Left kidney (tissue), 8 donors: Measurements from ENCODE around the gene OPN1MW3. TPM values are rescaled to one million over a fixed set of nuclear protein-coding genes. Genes with fewer than 3 reads are reported as not detected.
"Not testable (repeated sequence)": the region's sequence is repeated elsewhere in the genome, so short reads cannot be mapped to it uniquely, and the experiment has no call there.

Experiments used
- DNase-seq: peaks from one replicate; pipeline ENCODE4 v3.0.0-alpha.2; 2013
- long read RNA-seq, 8 donors: transcript quantifications; one replicate each; lab custom pipeline, GENCODE V29; 2026
- polyA plus RNA-seq: library from polyadenylated mRNA; unstranded; fragments of 120-200 nt; gene quantifications from one replicate; pipeline ENCODE4 v1.2.1, GENCODE V29; 2013; ENCODE audit not compliant: insufficient read length

OPN1MW3 gene
- polyA plus RNA-seq: not detected
- long read RNA-seq, donor 1: 0 reads
- long read RNA-seq, donor 2: 0 reads
- long read RNA-seq, donor 3: 0 reads
- long read RNA-seq, donor 4: 0 reads
- long read RNA-seq, donor 5: 0 reads
- long read RNA-seq, donor 6: 0 reads
- long read RNA-seq, donor 7: 0 reads
- long read RNA-seq, donor 8: 0 reads

GRCh38 chrX:154257282-154257681 lies at the start of gene OPN1MW3:
OPN1MW3 (plus strand) TSS chrX:154257582; CDS start chrX:154257620, 38 bp downstream.
- not testable (repeated sequence) for DNase-seq

- not testable (repeated sequence) for DNase-seq
Measured at GRCh38 chrX:154209670-154210418, 47.5 kb upstream of the OPN1MW3 start.

GRCh38 chrX:154211057-154211456 lies 46.3 kb upstream of the OPN1MW3 start:
- not testable (repeated sequence) for DNase-seq

- not testable (repeated sequence) for DNase-seq
Measured at GRCh38 chrX:154211499-154211898, 45.9 kb upstream of the OPN1MW3 start.

- not testable (repeated sequence) for DNase-seq
Measured at GRCh38 chrX:154219456-154219855, 37.9 kb upstream of the OPN1MW3 start, which contains the start of gene OPN1MW2. OPN1MW2 (plus strand) TSS chrX:154219756; CDS start chrX:154219816, 60 bp downstream.

- not testable (repeated sequence) for DNase-seq
Measured at GRCh38 chrX:154225292-154225691, 32.1 kb upstream of the OPN1MW3 start.

GRCh38 chrX:154226706-154227105 lies 30.7 kb upstream of the OPN1MW3 start:
- not testable (repeated sequence) for DNase-seq

- not testable (repeated sequence) for DNase-seq
Measured at GRCh38 chrX:154231443-154231842, 25.9 kb upstream of the OPN1MW3 start.

GRCh38 chrX:154233620-154234019 lies 23.8 kb upstream of the OPN1MW3 start:
- not testable (repeated sequence) for DNase-seq

GRCh38 chrX:154238939-154239559 lies 18.3 kb upstream of the OPN1MW3 start:
- DNase-seq: not testable (repeated sequence)

- not testable (repeated sequence) for DNase-seq
Measured at GRCh38 chrX:154239982-154240503, 17.3 kb upstream of the OPN1MW3 start.

- not testable (repeated sequence) for DNase-seq
Measured at GRCh38 chrX:154247377-154248045, 9.9 kb upstream of the OPN1MW3 start.

- DNase-seq: not testable (repeated sequence)
Measured at GRCh38 chrX:154248076-154248475, 9.3 kb upstream of the OPN1MW3 start.

GRCh38 chrX:154258711-154259110 lies 1.3 kb downstream of the OPN1MW3 start:
- DNase-seq: not testable (repeated sequence)

- DNase-seq: not testable (repeated sequence)
Measured at GRCh38 chrX:154263072-154263471, 5.7 kb downstream of the OPN1MW3 start.

- DNase-seq: not testable (repeated sequence)
Measured at GRCh38 chrX:154269245-154269644, 11.9 kb downstream of the OPN1MW3 start.

GRCh38 chrX:154284489-154285338 lies 27.3 kb downstream of the OPN1MW3 start:
- not testable (repeated sequence) for DNase-seq

GRCh38 chrX:154286406-154286805 lies 29.0 kb downstream of the OPN1MW3 start:
- not testable (repeated sequence) for DNase-seq

- no peak for DNase-seq
Measured at GRCh38 chrX:154294791-154295574, 37.6 kb downstream of the OPN1MW3 start, which contains the start of gene TEX28. TEX28 (minus strand) TSS chrX:154295124; CDS start chrX:154292117, 3,007 bp downstream.
